GM12878 (cell line): ENCODE data around the gene CYTH3.

Experiments
- ATF2 ChIP-seq: IDR thresholded peaks from 2 replicates; pipeline ENCODE4 v1.6.1; 2012; ENCODE audit warnings: low read length, inconsistent platforms
- CREB1 ChIP-seq: IDR thresholded peaks from 2 replicates; pipeline ENCODE4 v1.6.1; 2012; ENCODE audit warnings: low read depth, mild to moderate bottlenecking, inconsistent platforms
- CTCF ChIP-seq, 3 experiments: IDR thresholded peaks in 2 of 3; conservative IDR thresholded peaks in 1 of 3; 2 replicates each; pipeline ENCODE4 v1.5.1; 2011; ENCODE audit warnings: low read depth in 3 of 3, low read length in 3 of 3, mild to moderate bottlenecking in 3 of 3, control low read depth in 2 of 3, moderate library complexity in 2 of 3, inconsistent platforms in 1 of 3, mixed read lengths in 1 of 3; ENCODE audit not compliant: control insufficient read depth in 2 of 3, insufficient read depth in 1 of 3; ENCODE audit errors: extremely low read depth in 1 of 3
- E2F8 ChIP-seq: fragments of 450-650 bp; IDR thresholded peaks from 2 replicates; pipeline ENCODE4 v1.6.1; 2018; ENCODE audit warnings: mild to moderate bottlenecking, low read depth, moderate library complexity; ENCODE audit not compliant: partially characterized antibody
- EGR1 ChIP-seq, 2 experiments: IDR thresholded peaks; 1 replicate in 1 of 2; 2 replicates in 1 of 2; pipeline ENCODE4 v1.6.1; 2011 to 2012; ENCODE audit warnings: low read depth in 2 of 2, low read length in 2 of 2, borderline replicate concordance in 1 of 2, mild to moderate bottlenecking in 1 of 2, moderate library complexity in 1 of 2
- EP300 ChIP-seq, 2 experiments: fragments of 150-350 bp in 1 of 2; IDR thresholded peaks; 2 replicates each; pipeline ENCODE4 v1.6.1; 2011 to 2012; ENCODE audit warnings: low read depth in 2 of 2, low read length in 2 of 2, borderline replicate concordance in 1 of 2, improper control_type of control experiment in 1 of 2, inconsistent platforms in 1 of 2; ENCODE audit not compliant: control insufficient read depth in 1 of 2
- GABPA ChIP-seq: IDR thresholded peaks from 2 replicates; pipeline ENCODE4 v1.6.1; 2014; ENCODE audit warnings: antibody characterized with exemption, low read depth, mild to moderate bottlenecking, inconsistent platforms
- HCFC1 ChIP-seq: fragments of 150-350 bp; IDR thresholded peaks from 2 replicates; pipeline ENCODE4 v1.6.1; 2014; ENCODE audit warnings: low read length
- HDAC2 ChIP-seq: fragments of 200-600 bp; sonication (generic); IDR thresholded peaks from 2 replicates; pipeline ENCODE4 v1.6.1; 2017
- MAX ChIP-seq: IDR thresholded peaks from 2 replicates; pipeline ENCODE4 v1.6.1; 2012; ENCODE audit warnings: low read depth, low read length, improper control_type of control experiment
- MEF2A ChIP-seq: IDR thresholded peaks from 2 replicates; pipeline ENCODE4 v1.6.1; 2011; ENCODE audit warnings: low read depth, mild to moderate bottlenecking, low read length, moderate library complexity; ENCODE audit not compliant: insufficient read depth
- ZBED1 ChIP-seq: IDR thresholded peaks from 2 replicates; pipeline ENCODE4 v1.6.1; 2016; ENCODE audit warnings: borderline replicate concordance

GRCh38 chr7:6162331-6162620 is 110.1 kb downstream of the CYTH3 start:
- TF ChIP-seq GABPA = no peak
- TF ChIP-seq CTCF (IDR thresholded peaks at IDR 0.05 in 2 of 3, conservative IDR thresholded peaks at IDR 0.05 in 1 of 3; ENCODE audit: control insufficient read depth in 2 of 3, extremely low read depth in 1 of 3, insufficient read depth in 1 of 3, low read depth in 3 of 3, low read length in 3 of 3) = no peak
- no peak for TF ChIP-seq HCFC1
- no peak for TF ChIP-seq ATF2
- TF ChIP-seq EP300 (IDR thresholded peaks at IDR 0.05; ENCODE audit: borderline replicate concordance in 1 of 2, control insufficient read depth in 1 of 2, low read depth in 2 of 2, low read length in 2 of 2) = no peak
- TF ChIP-seq CREB1 = no peak
- no peak for TF ChIP-seq MAX
- no peak for TF ChIP-seq EGR1 (IDR thresholded peaks at IDR 0.05; ENCODE audit: borderline replicate concordance in 1 of 2, low read depth in 2 of 2, low read length in 2 of 2)
- no peak for TF ChIP-seq MEF2A
- TF ChIP-seq E2F8 = no peak
- no peak for TF ChIP-seq HDAC2
- no peak for TF ChIP-seq ZBED1
